Neuronal stem cell (in vitro differentiated cells): ENCODE measurements around the gene SRSF4.

Experiments used
- DNase-seq: peaks from one replicate; pipeline ENCODE4 v3.0.0-alpha.2; 2013; ENCODE audit warnings: low spot score
- H2AFZ ChIP-seq: one replicate; pipeline ENCODE4 v1.6.1; 2013; ENCODE audit warnings: mild to moderate bottlenecking, low read length, inconsistent platforms
- H2AK5ac ChIP-seq: 2 replicates; pipeline ENCODE4 v1.6.1; 2013; ENCODE audit warnings: low read depth, mild to moderate bottlenecking, inconsistent platforms, low read length, moderate library complexity, mixed read lengths
- H2BK120ac ChIP-seq: 2 replicates; pipeline ENCODE4 v1.6.1; 2013; ENCODE audit warnings: low read depth, mild to moderate bottlenecking, inconsistent platforms, low read length, moderate library complexity, mixed read lengths
- H2BK12ac ChIP-seq: one replicate; pipeline ENCODE4 v1.6.1; 2013; ENCODE audit warnings: low read length, inconsistent platforms
- H2BK15ac ChIP-seq: 2 replicates; pipeline ENCODE4 v1.6.1; 2013; ENCODE audit warnings: mild to moderate bottlenecking, low read length, inconsistent platforms, mixed read lengths
- H2BK5ac ChIP-seq: one replicate; pipeline ENCODE4 v1.6.1; 2013; ENCODE audit warnings: inconsistent platforms, mild to moderate bottlenecking, low read length, moderate library complexity
- H3K14ac ChIP-seq: one replicate; pipeline ENCODE4 v1.6.1; 2013; ENCODE audit warnings: low read length, inconsistent platforms
- H3K18ac ChIP-seq: 2 replicates; pipeline ENCODE4 v1.6.1; 2013; ENCODE audit warnings: low read length, inconsistent platforms
- H3K23ac ChIP-seq: 2 replicates; pipeline ENCODE4 v1.6.1; 2013; ENCODE audit warnings: low read depth, mild to moderate bottlenecking, mixed read lengths, low read length, inconsistent platforms; ENCODE audit not compliant: poor library complexity
- H3K27ac ChIP-seq: replicated peaks from 3 replicates; pipeline ENCODE4 v1.5.1; 2013; ENCODE audit warnings: low read length, inconsistent platforms
- H3K27me3 ChIP-seq, 3 experiments: 2 replicates each; pipeline ENCODE4 v1.6.1; 2013; ENCODE audit warnings: low read length in 3 of 3, mild to moderate bottlenecking in 2 of 3, inconsistent platforms in 1 of 3, low read depth in 1 of 3, mixed read lengths in 1 of 3, moderate library complexity in 1 of 3; ENCODE audit not compliant: control insufficient read depth in 3 of 3, insufficient read depth in 3 of 3
- H3K36me3 ChIP-seq, 2 donors: replicated peaks in 1 of 2; 2 replicates each; pipeline ENCODE4 v1.6.1; 2013; ENCODE audit warnings: low read length in 2 of 2; ENCODE audit not compliant: control insufficient read depth in 2 of 2, insufficient read depth in 2 of 2
- H3K4ac ChIP-seq: 2 replicates; pipeline ENCODE4 v1.6.1; 2013; ENCODE audit warnings: inconsistent platforms, mild to moderate bottlenecking, low read length, moderate library complexity
- H3K4me1 ChIP-seq, 2 donors: 1 replicate in 1 of 2; 2 replicates in 1 of 2; pipeline ENCODE4 v1.6.1; 2013; ENCODE audit warnings: low read length in 2 of 2, low read depth in 1 of 2; ENCODE audit not compliant: control insufficient read depth in 2 of 2, insufficient read depth in 1 of 2
- H3K4me2 ChIP-seq: one replicate; pipeline ENCODE4 v1.6.1; 2013; ENCODE audit warnings: mild to moderate bottlenecking, low read length, inconsistent platforms; ENCODE audit not compliant: insufficient read depth, poor library complexity, severe bottlenecking
- H3K4me3 ChIP-seq, 2 donors: 2 replicates each; pipeline ENCODE4 v1.5.1; 2013; ENCODE audit warnings: low read length in 2 of 2, mild to moderate bottlenecking in 2 of 2, inconsistent platforms in 1 of 2, moderate library complexity in 1 of 2
- H3K79me1 ChIP-seq: one replicate; pipeline ENCODE4 v1.6.1; 2013; ENCODE audit warnings: low read depth, mild to moderate bottlenecking, inconsistent platforms, low read length, moderate library complexity
- H3K9ac ChIP-seq: one replicate; pipeline ENCODE4 v1.6.1; 2013; ENCODE audit warnings: mild to moderate bottlenecking, low read depth, low read length, inconsistent platforms; ENCODE audit not compliant: poor library complexity
- H3K9me3 ChIP-seq, 2 donors: replicated peaks in 1 of 2; 2 replicates each; pipeline versions ENCODE3 to v1.6.1; 2013; ENCODE audit warnings: low read length in 2 of 2, mild to moderate bottlenecking in 2 of 2, inconsistent platforms in 1 of 2, low read depth in 1 of 2, mixed read lengths in 1 of 2, moderate library complexity in 1 of 2; ENCODE audit not compliant: control insufficient read depth in 2 of 2, insufficient read depth in 1 of 2
- H4K8ac ChIP-seq: one replicate; pipeline ENCODE4 v1.6.1; 2013; ENCODE audit warnings: low read depth, mild to moderate bottlenecking, inconsistent platforms, low read length, moderate library complexity
- H4K91ac ChIP-seq: one replicate; pipeline ENCODE4 v1.6.1; 2013; ENCODE audit warnings: low read length, low read depth, mild to moderate bottlenecking, inconsistent platforms; ENCODE audit not compliant: poor library complexity
- WGBS, 2 donors: extraction: QIAGEN DNeasy Blood & Tissue Kit; methylation state at CpG; one replicate each; pipeline ENCODE4 v1.1.7; 2013; ENCODE audit warnings: missing lambda C conversion rate in 2 of 2, mixed read lengths in 1 of 2; ENCODE audit not compliant: insufficient read length in 2 of 2, insufficient replicate concordance in 1 of 2; ENCODE audit errors: extremely low coverage in 2 of 2; 5-methylcytosine and 5-hydroxymethylcytosine counted together

Gene SRSF4

DNA sequence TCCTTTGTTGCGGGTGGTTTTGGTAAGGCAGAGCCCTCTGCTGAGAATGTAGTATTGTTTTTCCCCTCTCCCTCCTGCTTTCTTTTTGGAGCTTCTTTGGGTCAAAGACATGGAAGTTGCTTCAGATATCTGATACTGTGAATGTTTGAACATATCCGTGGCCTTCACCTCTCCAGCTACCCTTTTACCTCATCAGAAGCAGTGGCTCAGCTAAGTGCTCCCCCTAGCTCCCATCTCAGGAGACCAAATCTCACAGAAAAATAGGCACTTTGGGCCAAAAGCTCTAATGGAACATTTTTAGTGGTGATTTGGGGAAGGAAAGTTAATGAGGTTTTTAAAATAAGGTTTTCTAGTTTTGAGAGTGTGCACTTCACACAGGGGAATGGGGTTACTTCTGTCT, 64.3 kb downstream of the SRSF4 start:
- Histone ChIP-seq H3K4ac (no peak overlapping the region), H3K79me1 (peaks cover 1% of the 10 kb centered on the region), H2BK120ac (no peak overlapping the region), H3K9me3 (no peaks in the 10 kb centered on the region), H3K9ac (no peak overlapping the region), H2BK5ac (no peak overlapping the region), H2AK5ac (no peak overlapping the region), H3K14ac (no peak overlapping the region), H3K27ac (no peak overlapping the region), H3K4me1 (peaks cover 0 to 1% of the 10 kb centered on the region in 2 donors), H4K8ac (no peak overlapping the region), H3K27me3 (peaks cover 0 to 18% (median 10%) of the 10 kb centered on the region in 3 experiments), H4K91ac (no peak overlapping the region), H2AFZ (no peak overlapping the region), H3K23ac (no peak overlapping the region), H2BK15ac (no peak overlapping the region), H3K18ac (no peak overlapping the region), H2BK12ac (no peak overlapping the region), H3K36me3 (peaks cover 25 to 64% of the 10 kb centered on the region in 2 donors), H3K4me3 (no peak overlapping the region), H3K4me2 (no peak overlapping the region)
- DNase-seq = no peak
- no CpG with 5 or more reads among the region's 2 CpGs for WGBS, 2 donors

DNA sequence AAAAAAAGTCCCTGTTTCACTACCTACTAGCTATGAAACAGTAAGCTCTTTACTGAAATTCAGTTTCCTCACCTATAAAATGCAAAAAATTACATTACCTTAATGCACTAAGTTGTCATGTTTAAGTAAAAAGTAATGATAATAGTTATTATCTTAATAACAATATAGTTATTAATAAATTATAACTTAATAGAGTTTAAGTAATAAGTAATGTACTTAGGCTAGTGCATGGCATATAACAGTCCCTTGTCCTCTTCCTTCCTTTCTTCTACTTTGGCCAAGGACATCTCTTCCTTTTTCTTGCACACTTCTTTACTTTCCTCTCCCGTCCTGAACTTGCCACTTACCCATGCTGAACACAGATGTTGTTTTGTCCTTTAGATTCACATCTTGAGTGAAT, 67.0 kb downstream of the SRSF4 start:
- H3K4ac ChIP-seq = no peak overlapping the region
- no peaks in the 10 kb centered on the region for H3K9me3 ChIP-seq
- no peak overlapping the region for H3K23ac ChIP-seq
- DNase-seq = no peak
- H3K4me2 ChIP-seq = no peak overlapping the region
- peaks cover 30 to 79% of the 10 kb centered on the region in 2 donors for H3K36me3 ChIP-seq
- H3K14ac ChIP-seq = no peak overlapping the region
- no peak overlapping the region for H3K4me3 ChIP-seq
- H3K4me1 ChIP-seq = peaks cover 0 to 1% of the 10 kb centered on the region in 2 donors
- H3K9ac ChIP-seq = no peak overlapping the region
- H2BK120ac ChIP-seq = no peak overlapping the region
- no peak overlapping the region for H2AK5ac ChIP-seq
- no peak overlapping the region for H3K27ac ChIP-seq
- no peak overlapping the region for H4K8ac ChIP-seq
- no CpG with 5 or more reads among the region's 1 CpG for WGBS, 2 donors
- no peak overlapping the region for H2AFZ ChIP-seq
- no peak overlapping the region for H3K18ac ChIP-seq
- no peak overlapping the region for H2BK12ac ChIP-seq
- H2BK15ac ChIP-seq = no peak overlapping the region
- H2BK5ac ChIP-seq = no peak overlapping the region
- no peak overlapping the region for H4K91ac ChIP-seq
- no peaks in the 10 kb centered on the region for H3K79me1 ChIP-seq
- no peaks in the 10 kb centered on the region for H3K27me3 ChIP-seq

DNA sequence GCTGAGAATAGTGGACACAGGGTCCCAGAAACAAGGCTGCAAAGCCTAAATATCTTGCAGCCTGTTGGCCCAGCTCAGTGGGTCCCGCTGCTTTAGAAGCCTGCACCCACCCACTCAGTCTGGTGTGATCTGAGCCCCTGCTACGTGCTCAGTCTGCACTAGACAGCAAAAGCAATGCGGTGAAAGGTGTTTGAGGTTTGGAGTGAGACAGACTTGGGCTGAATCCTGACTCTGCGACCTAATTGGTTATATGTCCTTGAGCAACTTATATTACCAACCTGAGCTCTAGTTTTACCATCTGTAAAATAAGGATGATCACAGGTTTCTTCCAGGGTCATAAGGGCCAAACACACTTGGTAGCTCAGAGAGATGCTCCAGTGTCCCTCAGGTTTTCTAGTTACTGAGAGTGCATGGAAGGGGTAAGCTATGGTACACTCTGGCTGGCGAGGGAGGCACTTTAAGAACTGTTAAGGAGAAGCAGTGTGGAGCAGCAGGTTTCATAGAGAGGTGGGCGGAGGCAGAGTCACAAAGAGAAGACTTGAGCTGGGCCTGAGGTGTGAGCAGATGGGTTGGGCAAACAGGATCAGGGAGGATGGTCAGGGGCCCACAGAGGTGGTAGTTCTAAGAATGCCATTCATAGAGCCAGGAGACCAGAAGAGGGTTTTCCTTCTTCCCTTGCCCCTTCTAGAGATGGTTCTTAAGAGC, 68.1 kb downstream of the SRSF4 start:
- H3K9ac ChIP-seq = no peak overlapping the region
- H3K79me1 ChIP-seq = no peaks in the 10 kb centered on the region
- H2BK15ac ChIP-seq = no peak overlapping the region
- peaks cover 0 to 1% of the 10 kb centered on the region in 2 donors for H3K4me1 ChIP-seq
- H3K4me2 ChIP-seq = no peak overlapping the region
- no peak overlapping the region for H3K14ac ChIP-seq
- H3K36me3 ChIP-seq = peaks cover 32 to 79% of the 10 kb centered on the region in 2 donors
- H3K27me3 ChIP-seq = no peaks in the 10 kb centered on the region
- no peak overlapping the region for H3K27ac ChIP-seq
- H3K4me3 ChIP-seq = no peak overlapping the region
- H2AFZ ChIP-seq = no peak overlapping the region
- no CpG with 5 or more reads among the region's 6 CpGs for WGBS, 2 donors
- no peaks in the 10 kb centered on the region for H3K9me3 ChIP-seq
- no peak overlapping the region for H3K4ac ChIP-seq
- DNase-seq = no peak
- no peak overlapping the region for H3K23ac ChIP-seq
- H2BK12ac ChIP-seq = no peak overlapping the region
- H2AK5ac ChIP-seq = no peak overlapping the region
- no peak overlapping the region for H3K18ac ChIP-seq
- H4K8ac ChIP-seq = no peak overlapping the region
- no peak overlapping the region for H4K91ac ChIP-seq
- no peak overlapping the region for H2BK5ac ChIP-seq
- H2BK120ac ChIP-seq = no peak overlapping the region

DNA sequence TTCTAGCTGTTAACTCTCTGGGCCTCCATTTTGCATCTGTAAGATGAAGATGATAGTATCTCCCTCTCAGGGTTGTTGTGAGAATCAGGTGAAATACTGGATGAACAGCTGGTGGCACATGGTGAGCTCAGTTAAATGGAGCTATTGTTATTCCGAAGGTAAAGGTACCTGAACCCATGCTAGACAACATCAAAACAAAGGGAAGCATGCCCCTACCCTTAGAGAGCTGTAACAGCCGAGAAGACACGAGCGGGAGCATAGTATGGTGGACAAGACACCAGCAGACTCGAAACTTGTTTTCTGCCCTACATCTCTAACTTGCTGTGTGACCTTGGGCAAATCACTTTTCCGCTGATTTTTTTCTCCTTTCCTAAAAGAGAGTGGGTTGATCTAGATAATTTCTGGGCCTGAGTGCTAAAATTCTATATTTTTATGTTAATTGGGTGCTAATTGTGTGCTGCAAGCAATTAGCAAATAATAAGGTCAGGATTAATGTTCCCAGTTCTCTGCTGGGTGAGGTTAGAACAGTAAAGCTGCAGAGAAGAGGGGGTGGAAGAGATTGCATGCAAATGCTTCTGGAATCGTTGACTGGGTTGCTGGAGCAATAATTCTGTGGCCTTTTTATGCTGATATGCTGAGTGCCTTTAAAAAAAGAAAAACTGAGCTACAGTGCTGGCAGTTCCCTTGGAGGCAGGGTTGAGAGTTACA, 68.8 kb downstream of the SRSF4 start:
- Histone ChIP-seq H2BK120ac (no peak overlapping the region), H3K9ac (no peak overlapping the region), H3K4me3 (no peak overlapping the region), H3K4me1 (peaks cover 0 to 1% of the 10 kb centered on the region in 2 donors), H3K4ac (no peak overlapping the region), H2BK12ac (no peak overlapping the region), H3K9me3 (no peaks in the 10 kb centered on the region), H3K27me3 (no peaks in the 10 kb centered on the region), H3K79me1 (no peaks in the 10 kb centered on the region), H3K36me3 (peaks cover 28 to 79% of the 10 kb centered on the region in 2 donors), H2AFZ (no peak overlapping the region), H2BK15ac (no peak overlapping the region), H4K8ac (no peak overlapping the region), H4K91ac (no peak overlapping the region), H3K23ac (no peak overlapping the region), H3K4me2 (no peak overlapping the region), H3K14ac (no peak overlapping the region), H2AK5ac (no peak overlapping the region), H3K18ac (no peak overlapping the region), H3K27ac (no peak overlapping the region), H2BK5ac (no peak overlapping the region)
- DNase-seq = no peak
- no CpG with 5 or more reads among the region's 7 CpGs for WGBS, 2 donors
